GM21381 (cell line): Measurements from ENCODE around the gene GSS.

Experiments used
- ATAC-seq: cut with Tn5 transposase; IDR thresholded peaks from one replicate; pipeline ENCODE4 v1.9.1; 2021; ENCODE audit warnings: mild to moderate bottlenecking, moderate library complexity; ENCODE audit not compliant: unreplicated experiment

GSS gene

DNA sequence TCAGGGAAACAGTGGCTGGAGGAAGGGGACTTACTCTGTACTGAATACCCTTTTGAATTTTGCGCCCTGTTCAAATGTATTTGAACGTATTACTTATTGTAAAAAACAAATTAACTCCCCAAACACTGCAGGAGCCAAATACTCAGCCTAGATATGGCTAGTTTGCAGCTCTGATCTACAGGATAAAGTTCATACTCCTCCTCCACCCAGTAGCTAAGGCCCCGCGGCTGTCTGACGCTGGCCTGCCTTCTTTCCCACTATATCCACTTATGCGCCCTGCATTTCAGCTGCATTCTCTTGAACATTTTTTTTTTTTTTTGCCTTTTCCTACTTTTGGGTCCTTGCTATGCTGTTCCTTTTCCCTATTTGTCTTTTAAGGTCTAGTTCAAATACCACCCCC is 6.5 kb downstream of the GSS start:
- ATAC-seq = no peak

DNA sequence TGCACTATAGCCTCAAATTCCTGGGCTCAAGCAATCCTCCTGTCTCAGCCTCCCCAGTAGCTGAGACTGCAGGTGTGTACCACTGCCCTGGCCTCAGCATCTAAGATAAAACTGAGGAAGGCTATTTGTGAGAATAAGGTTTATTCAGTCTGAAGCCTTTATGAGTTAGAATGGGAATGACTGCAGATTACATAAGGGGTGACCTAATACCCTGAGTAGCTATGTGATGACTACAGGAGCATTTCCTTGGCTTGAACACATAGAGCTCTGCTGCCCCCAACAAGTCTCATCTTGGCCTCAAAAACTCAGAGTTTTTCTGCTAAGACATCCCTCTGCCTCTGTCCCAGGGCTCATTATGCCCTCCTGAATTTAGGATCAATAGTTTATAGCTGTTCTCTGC is 7.6 kb downstream of the GSS start:
- no peak for ATAC-seq

GRCh38 chr20:34947336-34947735 is 8.3 kb downstream of the GSS start:
- ATAC-seq = no peak

GRCh38 chr20:34946661-34947060 is 8.9 kb downstream of the GSS start:
- ATAC-seq = no peak

DNA sequence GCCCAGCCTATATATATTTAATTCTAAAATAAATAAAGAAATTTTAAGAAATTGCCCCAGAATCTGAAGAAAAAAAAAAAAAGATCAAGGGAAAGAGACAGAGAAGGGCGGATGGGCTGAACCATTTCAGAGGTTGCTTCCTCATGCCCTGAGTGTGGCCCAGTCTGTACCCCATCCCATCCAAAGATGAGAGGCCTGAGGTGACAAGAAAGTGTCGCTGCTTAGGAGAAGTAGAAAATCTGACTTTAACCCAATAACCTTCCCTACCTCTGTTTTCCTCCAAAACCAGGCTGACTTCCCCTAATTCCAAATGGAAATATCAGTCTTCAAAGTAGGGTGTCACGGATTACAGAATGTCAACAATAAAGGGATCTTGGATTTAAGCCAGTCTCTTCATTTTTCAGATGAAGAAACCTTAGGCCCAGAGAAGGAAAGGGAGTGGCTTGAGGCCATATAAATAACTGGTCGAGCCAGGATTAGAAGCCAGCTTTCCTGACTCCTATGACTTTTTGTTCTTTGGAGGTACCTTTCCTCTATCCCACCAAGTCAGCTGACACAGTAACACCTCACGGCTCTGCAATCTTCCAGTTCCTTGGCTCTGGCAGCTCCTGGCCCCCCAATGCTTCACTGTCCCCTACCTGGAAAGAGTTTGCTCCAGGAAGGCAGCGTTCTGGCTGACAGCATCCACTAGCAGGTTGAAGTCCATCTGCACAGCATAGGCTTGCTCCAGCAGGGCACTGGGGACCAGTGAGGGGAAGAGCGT is 10.1 kb downstream of the GSS start:
- no peak for ATAC-seq

DNA sequence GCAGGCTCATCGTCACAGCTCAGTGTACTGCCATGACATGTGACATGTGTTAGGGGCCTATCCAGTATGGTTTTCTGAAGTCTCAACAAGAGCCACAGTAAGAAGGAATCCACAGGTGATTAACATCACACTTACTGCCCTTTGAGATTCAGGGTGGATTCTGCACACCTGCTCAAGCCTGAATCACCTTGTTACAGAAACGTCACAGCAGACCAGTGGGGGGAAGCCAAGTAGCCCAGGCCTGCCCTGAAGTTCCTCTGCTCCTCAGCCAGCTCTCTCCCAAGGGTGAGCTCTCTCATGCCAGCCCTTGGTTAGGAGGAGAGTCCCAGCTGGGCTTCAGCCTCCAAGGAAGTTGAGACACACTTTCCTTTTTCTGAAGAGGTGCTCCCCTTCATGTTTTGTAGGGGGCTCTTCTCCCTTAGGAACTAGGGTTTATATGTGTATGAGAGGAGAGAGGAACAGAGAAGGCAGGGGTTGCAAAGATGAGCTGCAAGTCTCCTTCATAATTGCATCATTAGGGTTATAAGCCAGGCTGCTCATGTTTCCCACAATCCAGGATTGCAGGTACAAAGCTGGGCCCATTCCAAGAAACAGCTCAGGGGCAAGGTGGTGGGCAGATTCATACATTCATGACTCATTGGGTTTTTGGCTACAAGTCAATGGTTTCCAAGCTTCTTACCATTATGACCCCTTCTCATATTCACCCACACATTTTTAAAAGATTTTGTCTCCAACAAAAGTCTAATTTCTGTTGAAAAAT is 11.6 kb downstream of the GSS start:
- ATAC-seq = no peak

DNA sequence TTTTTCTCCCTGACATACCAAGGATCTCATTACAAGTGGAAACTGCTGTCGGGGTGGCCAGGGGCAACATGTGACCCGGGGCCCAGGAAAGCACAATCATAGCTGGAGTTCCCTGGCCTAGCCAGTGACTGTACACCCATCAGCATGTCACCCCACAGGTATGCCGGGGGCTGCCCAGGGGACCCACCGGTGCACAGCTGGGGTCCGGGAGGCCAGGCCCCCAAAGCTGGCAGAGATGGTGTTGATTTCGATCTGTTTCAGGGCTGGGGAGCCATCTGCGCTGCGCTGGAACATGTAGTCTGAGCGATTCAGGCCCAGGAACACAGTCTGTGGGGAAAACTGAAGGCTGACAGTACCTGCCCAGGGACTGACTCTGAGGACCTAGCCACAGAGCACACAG is 13.3 kb downstream of the GSS start:
- no peak for ATAC-seq

- no peak for ATAC-seq
Measured at GRCh38 chr20:34941226-34941625, 14.4 kb downstream of the GSS start.

DNA sequence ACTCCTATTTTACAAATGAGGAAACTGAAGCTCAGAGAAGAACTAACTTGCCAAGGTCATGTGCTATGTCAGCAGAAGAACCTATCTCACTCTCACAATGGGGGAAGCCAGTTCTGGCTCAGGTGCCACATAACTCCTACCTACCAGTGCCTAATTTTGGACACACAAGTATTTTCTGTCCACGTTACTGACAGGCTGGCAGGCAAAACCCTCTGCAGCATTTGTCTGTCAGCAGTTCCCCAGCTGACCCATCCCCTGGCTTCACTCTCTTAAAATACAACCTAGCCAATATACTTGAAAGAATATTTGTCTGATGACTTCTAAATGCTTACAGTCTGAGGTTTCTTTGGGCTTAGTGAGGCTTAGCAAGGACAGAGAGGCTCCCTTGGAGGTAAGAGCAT is 15.5 kb downstream of the GSS start:
- ATAC-seq = no peak

DNA sequence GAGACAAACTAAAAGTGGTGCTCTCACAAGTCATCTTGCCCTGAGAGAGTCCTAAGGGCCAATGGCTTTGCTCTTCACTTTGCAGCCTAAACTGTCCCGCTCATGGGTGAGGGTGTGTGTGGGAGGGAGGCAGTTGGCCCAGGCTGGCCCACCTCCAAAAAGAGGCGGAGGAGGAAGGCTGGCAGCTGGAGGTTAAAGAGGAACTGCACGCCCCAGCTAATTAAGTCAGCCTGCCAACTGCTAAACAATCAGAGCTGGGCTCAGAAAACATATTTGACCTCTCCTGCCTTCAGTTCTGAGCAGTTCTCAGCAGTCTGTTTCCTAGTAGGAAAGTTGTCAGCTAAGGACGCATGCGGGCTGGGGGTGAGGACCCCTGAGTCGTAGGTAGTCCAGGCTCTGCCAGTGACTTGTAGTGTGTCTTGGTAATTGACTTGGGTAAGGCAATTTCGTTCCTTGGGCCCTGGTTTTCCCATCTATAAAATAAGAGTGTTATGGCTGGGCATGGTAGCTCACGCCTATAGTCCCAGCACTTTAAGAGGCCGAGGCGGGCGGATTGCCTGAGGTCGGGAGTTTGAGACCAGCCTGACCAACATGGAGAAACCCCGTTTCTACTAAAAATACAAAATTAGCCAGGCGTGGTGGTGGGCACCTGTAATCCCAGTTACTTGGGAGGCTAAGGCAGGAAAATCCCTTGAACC is 17.0 kb downstream of the GSS start:
- ATAC-seq = no peak

DNA sequence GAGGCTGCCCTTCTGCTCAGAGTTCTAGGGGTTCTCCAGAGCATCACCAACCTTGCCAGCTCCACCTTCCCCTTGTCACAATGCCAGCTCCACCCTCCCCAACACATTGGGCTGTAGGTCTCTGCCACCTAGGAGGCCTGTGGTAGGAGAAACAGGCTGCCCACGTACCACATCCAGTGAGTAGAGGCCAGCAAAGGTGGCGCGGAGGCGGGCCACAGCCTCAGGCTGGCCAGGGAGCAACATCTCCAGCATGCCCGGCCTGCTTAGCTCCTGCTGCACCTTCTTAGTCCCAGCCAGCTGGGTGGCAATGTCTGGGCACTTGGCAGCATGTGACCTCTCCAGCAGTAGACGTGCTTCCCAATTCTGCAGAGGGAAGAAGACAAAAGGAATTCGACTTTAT is 23.8 kb downstream of the GSS start:
- no peak for ATAC-seq

GRCh38 chr20:34928411-34928810 is 27.2 kb downstream of the GSS start:
- no peak for ATAC-seq

DNA sequence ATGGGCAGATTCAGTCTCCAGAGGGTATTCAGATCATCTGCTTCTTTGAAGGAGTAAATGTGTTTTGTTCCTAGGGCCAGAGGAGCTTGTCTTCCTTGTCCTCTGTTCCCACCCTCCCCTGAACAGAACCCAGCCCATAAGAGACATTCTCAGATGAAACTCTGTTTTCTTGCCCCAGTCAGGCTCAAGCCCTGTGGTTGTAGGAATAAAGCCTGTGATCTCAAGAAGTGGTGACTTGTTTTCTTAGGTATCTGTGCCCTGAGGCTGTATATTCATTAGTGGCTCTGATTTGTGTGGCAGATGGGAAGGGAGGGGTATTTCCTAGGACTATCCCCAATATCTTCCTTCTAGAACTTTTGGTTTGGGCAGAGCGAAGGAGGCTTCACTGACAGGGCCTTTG is 27.9 kb downstream of the GSS start:
- no peak for ATAC-seq

DNA sequence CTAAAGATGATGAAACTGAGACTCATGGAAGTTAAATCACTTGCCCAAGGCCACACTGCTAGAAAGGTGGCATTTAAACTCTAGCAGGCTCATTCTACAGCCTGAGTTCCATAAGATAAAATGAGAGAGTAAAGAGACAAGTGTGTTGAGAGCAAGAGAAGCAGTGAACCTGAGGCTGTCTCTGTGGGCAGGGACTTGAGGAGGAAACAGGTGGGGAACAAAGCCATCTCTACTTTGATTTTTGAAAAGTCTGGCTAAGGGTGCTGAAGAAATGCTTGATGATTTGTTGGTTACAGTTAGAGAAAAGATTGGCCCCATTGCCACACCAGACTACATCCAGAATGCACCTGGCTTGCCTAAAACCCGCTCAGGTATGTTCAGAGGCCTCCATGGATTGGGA is 29.0 kb downstream of the GSS start:
- no peak for ATAC-seq

DNA sequence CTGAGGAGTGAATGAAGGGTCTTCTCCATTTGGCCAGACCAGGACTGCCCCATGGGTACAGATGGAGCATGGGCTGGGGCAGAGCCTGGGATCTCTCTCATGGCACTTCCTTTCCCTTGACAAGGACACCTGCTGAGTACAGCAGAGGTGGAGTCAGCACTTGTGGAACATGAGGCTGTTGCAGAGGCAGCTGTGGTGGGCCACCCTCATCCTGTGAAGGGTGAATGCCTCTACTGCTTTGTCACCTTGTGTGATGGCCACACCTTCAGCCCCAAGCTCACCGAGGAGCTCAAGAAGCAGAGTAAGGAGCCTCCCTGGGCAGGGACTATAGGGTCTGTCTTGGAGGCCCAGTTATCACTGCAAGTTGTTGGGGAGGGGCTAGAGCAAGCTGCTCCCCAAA is 29.6 kb downstream of the GSS start:
- no peak for ATAC-seq

DNA sequence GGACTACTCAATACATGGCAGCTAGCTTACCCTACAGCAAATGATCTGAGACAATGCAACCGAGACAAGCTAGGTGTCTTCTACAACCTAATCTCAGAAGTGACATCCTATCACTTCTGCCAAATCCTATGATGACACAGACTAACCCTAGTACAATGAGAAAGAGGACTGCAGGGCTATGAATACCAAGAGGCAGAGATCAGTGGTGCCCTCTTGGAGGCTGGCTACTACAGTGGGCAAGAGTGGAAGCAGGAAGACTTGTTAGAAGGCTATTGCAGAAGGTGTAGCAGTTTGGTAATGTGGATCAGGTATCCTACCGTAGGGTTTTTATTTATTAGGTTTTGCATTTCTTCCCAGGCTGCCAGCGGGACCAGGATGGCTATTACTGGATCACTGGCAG is 30.3 kb downstream of the GSS start:
- ATAC-seq = no peak

DNA sequence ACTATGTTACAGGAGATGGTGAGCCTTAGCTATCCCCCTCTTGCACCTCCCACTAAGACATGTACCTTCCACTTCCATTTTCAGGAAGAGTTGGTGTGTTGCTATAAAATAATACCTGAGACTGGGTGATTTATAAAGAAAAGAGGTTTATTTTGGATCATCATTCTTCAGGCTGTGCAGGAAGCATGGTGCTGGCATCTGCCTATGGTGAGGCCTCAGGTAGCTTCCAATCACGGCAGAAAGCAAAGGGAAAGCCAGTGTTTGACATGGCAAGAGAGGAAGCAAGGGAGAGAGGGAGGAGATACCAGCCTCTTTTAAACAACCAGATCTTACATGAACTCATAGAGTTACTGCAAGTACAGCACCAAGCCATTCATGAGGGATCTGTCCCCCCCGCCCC is 32.2 kb downstream of the GSS start:
- ATAC-seq = no peak

DNA sequence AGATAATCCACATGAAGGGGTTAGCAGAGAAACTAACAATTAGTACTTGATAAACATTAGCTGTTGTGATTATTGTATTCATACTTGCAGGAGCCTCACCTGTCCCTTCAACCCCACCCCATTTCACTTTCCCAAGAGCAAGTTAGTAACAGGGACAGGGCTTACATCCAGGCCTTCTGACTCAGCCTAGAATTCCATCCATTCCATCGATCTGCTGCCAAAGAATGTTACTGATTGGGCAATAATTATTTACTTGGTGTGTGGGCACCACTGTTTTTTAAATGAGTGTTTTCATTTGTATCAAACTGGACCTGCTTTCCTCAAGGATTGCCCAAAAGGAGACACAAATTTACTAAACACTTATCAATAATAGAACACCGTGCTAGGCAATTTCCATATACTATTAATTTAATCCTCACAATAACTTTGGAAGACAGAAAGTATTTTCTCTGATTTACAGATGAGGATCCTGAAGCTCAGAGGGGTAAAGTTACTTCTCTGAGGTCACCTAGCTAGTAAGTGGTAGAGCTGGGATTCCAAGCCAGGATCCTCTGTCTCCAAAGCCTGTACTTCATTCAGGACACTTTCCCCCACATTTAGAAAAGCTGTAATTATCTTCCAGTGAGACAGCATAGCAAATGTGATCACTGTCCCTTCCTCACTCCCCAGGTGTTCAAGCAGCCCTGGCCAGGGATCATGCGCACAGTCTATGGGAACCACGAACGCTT is 32.8 kb downstream of the GSS start:
- ATAC-seq = no peak

DNA sequence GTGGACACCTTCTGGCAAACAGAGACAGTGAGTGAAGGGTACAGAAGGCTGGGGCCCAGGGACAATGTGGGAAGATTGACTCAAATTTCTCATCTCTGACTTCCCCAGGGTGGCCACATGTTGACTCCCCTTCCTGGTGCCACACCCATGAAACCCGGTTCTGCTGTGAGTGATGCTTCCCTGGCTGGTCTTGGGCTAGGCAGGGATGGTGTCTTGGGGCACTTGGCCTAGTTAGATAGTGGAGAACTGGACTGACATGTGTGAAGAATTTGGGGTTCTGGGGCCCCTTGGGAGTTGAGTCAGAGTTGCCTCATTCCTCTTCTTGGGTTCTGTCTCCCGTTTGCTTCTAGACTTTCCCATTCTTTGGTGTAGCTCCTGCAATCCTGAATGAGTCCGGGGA is 34.2 kb downstream of the GSS start:
- no peak for ATAC-seq

- no peak for ATAC-seq
Measured at GRCh38 chr20:34920055-34920454, 35.6 kb downstream of the GSS start.

- ATAC-seq = no peak
Measured at GRCh38 chr20:34916774-34917354, 38.7 kb downstream of the GSS start.
